Measurements from ENCODE around the gene PIEZO2. TPM values are rescaled to one million over a fixed set of nuclear protein-coding genes. Genes with fewer than 3 reads are reported as not detected.

Gene PIEZO2
- total RNA-seq, 4 donors from 2014 or later, result 0.68 to 2.2 (median 1.1) TPM

DNA sequence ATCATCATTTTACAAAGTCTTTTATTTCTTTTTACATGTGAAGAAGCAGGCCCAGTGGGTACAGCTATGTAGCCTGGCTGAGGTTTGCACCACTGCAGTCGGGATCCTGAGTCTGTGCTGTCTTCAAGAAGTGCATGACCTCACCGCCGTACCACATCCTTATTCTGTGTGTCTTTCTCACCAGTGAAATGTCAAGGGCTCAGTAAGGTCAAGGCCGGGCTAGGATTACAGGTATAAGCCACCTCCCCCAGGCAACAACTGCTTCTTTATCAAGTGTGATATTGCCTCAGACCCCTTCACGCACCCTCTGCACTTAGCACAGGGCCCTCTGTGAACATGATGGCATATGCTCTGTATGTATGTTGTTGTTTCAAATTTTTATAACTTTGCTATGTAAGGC, 76.7 kb downstream of the PIEZO2 start:
- no peak for TF ChIP-seq EP300 (IDR thresholded peaks at IDR 0.05)
- H3K36me3 ChIP-seq, result no peaks in the 10 kb centered on the region
- no peak for DNase-seq (ENCODE audit: low spot score in 2 of 2)
- H3K27ac ChIP-seq, result no peak overlapping the region
- no peaks in the 10 kb centered on the region for H3K27me3 ChIP-seq
- 95% methylated on average over 5 of the region's 5 CpGs for WGBS
- no peaks in the 10 kb centered on the region for H3K9me3 ChIP-seq
- no peaks in the 10 kb centered on the region for H3K4me1 ChIP-seq
- H3K4me3 ChIP-seq, result no peak overlapping the region

GRCh38 chr18:11071300-11071699, 78.1 kb downstream of the PIEZO2 start:
- Histone ChIP-seq H3K27me3 (no peaks in the 10 kb centered on the region), H3K4me3 (no peak overlapping the region), H3K27ac (no peak overlapping the region), H3K4me1 (no peaks in the 10 kb centered on the region), H3K36me3 (no peaks in the 10 kb centered on the region), H3K9me3 (no peaks in the 10 kb centered on the region)
- 73% methylated on average over 4 of the region's 4 CpGs for WGBS
- TF ChIP-seq POLR2AphosphoS5 (IDR thresholded peaks at IDR 0.05) (no peak), EP300 (IDR thresholded peaks at IDR 0.05) (no peak)
- DNase-seq (ENCODE audit: low spot score in 2 of 2), result no peak

DNA sequence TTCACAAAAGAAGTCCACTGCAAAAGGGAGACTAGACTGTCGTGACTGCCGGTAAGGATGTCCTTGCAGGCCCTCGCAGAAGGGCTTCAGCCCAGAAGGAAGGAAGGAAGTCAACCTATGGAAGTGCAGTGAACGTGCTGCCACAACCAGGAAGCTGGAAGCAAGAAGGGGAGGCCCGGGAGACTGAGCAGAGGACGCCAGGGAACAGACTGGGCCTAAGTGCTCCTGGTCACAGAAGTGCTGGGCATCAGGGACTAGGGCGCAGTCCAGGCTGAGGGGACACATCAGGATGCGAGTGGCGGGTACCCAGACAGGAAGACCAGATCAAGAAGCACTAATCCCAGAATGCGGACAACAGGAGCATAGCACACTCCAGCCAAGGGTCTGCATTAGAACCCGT, 78.8 kb downstream of the PIEZO2 start:
- H3K27ac ChIP-seq, result no peak overlapping the region
- H3K36me3 ChIP-seq, result no peaks in the 10 kb centered on the region
- no peak for DNase-seq (ENCODE audit: low spot score in 2 of 2)
- WGBS, result 77% methylated on average over 11 of the region's 11 CpGs
- H3K27me3 ChIP-seq, result no peaks in the 10 kb centered on the region
- no peak for TF ChIP-seq EP300 (IDR thresholded peaks at IDR 0.05)
- TF ChIP-seq POLR2A (IDR thresholded peaks at IDR 0.05), result no peak
- TF ChIP-seq POLR2AphosphoS5 (IDR thresholded peaks at IDR 0.05), result no peak
- no peak for TF ChIP-seq CTCF (IDR thresholded peaks at IDR 0.05)
- no peaks in the 10 kb centered on the region for H3K9me3 ChIP-seq
- H3K4me3 ChIP-seq, result no peak overlapping the region
- no peaks in the 10 kb centered on the region for H3K4me1 ChIP-seq

DNA sequence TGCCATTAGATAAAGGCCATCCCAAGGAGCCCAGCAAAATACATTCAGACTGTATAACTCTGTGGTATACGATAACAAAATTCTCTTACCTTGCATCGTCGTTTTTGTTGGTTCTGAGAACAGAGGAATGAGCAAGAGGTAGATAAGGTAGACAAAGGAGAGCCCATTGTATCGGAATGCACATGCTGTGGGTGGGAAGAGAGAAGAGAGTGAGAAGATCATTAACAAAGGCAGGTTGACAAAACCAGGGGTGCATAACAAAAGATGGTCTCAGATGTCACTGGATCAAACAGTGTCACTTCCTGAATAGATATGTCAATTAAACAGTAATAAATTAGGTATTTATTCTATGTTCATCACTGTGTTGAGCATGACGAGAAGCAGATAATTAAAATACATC, 83.3 kb downstream of the PIEZO2 start:
- no peaks in the 10 kb centered on the region for H3K4me1 ChIP-seq
- H3K27ac ChIP-seq, result no peak overlapping the region
- no peaks in the 10 kb centered on the region for H3K27me3 ChIP-seq
- 83% methylated on average over 5 of the region's 5 CpGs for WGBS
- DNase-seq (ENCODE audit: low spot score in 2 of 2), result no peak
- no peaks in the 10 kb centered on the region for H3K36me3 ChIP-seq
- H3K9me3 ChIP-seq, result no peaks in the 10 kb centered on the region
- TF ChIP-seq POLR2AphosphoS5 (IDR thresholded peaks at IDR 0.05) (no peak), EP300 (IDR thresholded peaks at IDR 0.05) (no peak), POLR2A (IDR thresholded peaks at IDR 0.05) (no peak), CTCF (IDR thresholded peaks at IDR 0.05) (no peak)
- no peak overlapping the region for H3K4me3 ChIP-seq

DNA sequence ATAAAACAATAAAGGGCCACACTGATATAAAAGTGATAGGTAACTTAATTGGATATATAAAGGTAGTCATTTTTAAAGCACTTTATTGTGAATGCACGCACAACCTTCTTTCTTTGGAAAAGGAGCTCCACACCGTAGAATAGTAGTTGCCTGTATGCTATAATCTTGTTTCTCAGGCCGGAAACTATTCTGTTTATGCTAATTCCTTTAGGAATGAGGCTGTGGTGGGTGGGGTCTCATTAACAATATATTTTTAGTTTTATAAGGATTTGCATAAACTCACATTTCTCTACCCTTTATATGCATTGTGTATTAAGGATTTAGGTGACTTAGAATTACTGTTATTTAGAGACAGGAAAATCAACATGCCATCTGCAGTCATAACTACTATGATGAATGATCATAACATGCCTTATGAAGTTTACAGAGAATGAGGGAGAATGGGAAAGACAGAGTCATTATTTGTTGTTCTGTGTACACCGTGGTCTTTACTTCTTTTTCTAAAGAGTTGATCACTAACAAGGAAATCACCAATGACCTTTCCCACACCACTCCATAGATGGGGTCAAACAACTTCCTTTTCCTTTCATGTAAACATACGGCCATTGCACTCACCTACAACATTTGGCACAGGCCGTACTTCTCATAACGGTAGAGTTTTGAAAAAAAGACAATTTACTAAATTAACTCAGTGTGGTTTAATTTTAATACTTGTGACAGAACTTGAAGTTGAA, 84.5 kb downstream of the PIEZO2 start:
- H3K9me3 ChIP-seq, result no peaks in the 10 kb centered on the region
- TF ChIP-seq POLR2AphosphoS5 (IDR thresholded peaks at IDR 0.05) (no peak), CTCF (IDR thresholded peaks at IDR 0.05) (no peak), EP300 (IDR thresholded peaks at IDR 0.05) (no peak), POLR2A (IDR thresholded peaks at IDR 0.05) (no peak)
- DNase-seq (ENCODE audit: low spot score in 2 of 2), result no peak
- H3K27ac ChIP-seq, result no peak overlapping the region
- no peaks in the 10 kb centered on the region for H3K36me3 ChIP-seq
- H3K4me3 ChIP-seq, result no peak overlapping the region
- 54% methylated on average over 7 of the region's 7 CpGs for WGBS
- no peaks in the 10 kb centered on the region for H3K27me3 ChIP-seq
- H3K4me1 ChIP-seq, result no peaks in the 10 kb centered on the region

- Histone ChIP-seq H3K36me3 (no peaks in the 10 kb centered on the region), H3K4me3 (no peak overlapping the region), H3K9me3 (no peaks in the 10 kb centered on the region), H3K27me3 (no peaks in the 10 kb centered on the region), H3K27ac (no peak overlapping the region), H3K4me1 (no peaks in the 10 kb centered on the region)
- no peak for DNase-seq (ENCODE audit: low spot score in 2 of 2)
- 75% methylated on average over 2 of the region's 2 CpGs for WGBS
- TF ChIP-seq CTCF (IDR thresholded peaks at IDR 0.05) (no peak), EP300 (IDR thresholded peaks at IDR 0.05) (no peak), POLR2AphosphoS5 (IDR thresholded peaks at IDR 0.05) (no peak)
These were observed 85.3 kb downstream of the PIEZO2 start for GRCh38 chr18:11064106-11064505.
